CD14-positive monocyte (primary cell): Measurements from ENCODE around the gene SLC1A6. TPM values are rescaled to one million over a fixed set of nuclear protein-coding genes. Genes with fewer than 3 reads are reported as not detected.

ENCODE experiments used
- DNase-seq, 3 donors: peaks; one replicate each; pipeline ENCODE4 v3.0.0-alpha.2; 2011 to 2022
- H2AFZ ChIP-seq: 2 replicates; pipeline ENCODE4 v1.6.0; 2012; ENCODE audit warnings: mild to moderate bottlenecking, low read depth, low read length, inconsistent platforms; ENCODE audit not compliant: insufficient read depth, poor library complexity, severe bottlenecking
- H3K27ac ChIP-seq, 2 donors: 1 replicate in 1 of 2; 2 replicates in 1 of 2; pipeline ENCODE4 v1.5.1; 2012 to 2013; ENCODE audit warnings: low read length in 2 of 2, control low read depth in 1 of 2, inconsistent platforms in 1 of 2, low read depth in 1 of 2, mild to moderate bottlenecking in 1 of 2
- H3K27me3 ChIP-seq, 2 donors: one replicate each; pipeline versions ENCODE4 v1.6.0 to v1.6.1; 2011 to 2013; ENCODE audit warnings: low read length in 2 of 2; ENCODE audit not compliant: control insufficient read depth in 2 of 2, insufficient read depth in 2 of 2
- H3K36me3 ChIP-seq, 2 donors: replicated peaks in 1 of 2; 1 replicate in 1 of 2; 2 replicates in 1 of 2; pipeline versions ENCODE4 v1.5.1 to v1.6.1; 2012 to 2013; ENCODE audit warnings: low read length in 2 of 2, control low read depth in 1 of 2, inconsistent platforms in 1 of 2, mild to moderate bottlenecking in 1 of 2; ENCODE audit not compliant: insufficient read depth in 2 of 2, control insufficient read depth in 1 of 2
- H3K4me1 ChIP-seq, 2 donors: 1 replicate in 1 of 2; 2 replicates in 1 of 2; pipeline versions ENCODE4 v1.5.1 to v1.6.1; 2012 to 2013; ENCODE audit warnings: low read length in 2 of 2, control low read depth in 1 of 2, inconsistent platforms in 1 of 2, mild to moderate bottlenecking in 1 of 2, moderate library complexity in 1 of 2; ENCODE audit not compliant: insufficient read depth in 2 of 2, control insufficient read depth in 1 of 2
- H3K4me2 ChIP-seq: replicated peaks from 2 replicates; pipeline ENCODE3; 2012; ENCODE audit warnings: low read length, moderate library complexity, mild to moderate bottlenecking; ENCODE audit not compliant: poor library complexity, severe bottlenecking; ENCODE audit errors: extremely low read depth
- H3K4me3 ChIP-seq, 3 experiments: fragments of 200-600 bp in 1 of 3; sonication (generic) in 1 of 3; replicated peaks in 1 of 3; 1 replicate in 2 of 3; 2 replicates in 1 of 3; pipeline ENCODE4 v1.5.1; 2011 to 2013; ENCODE audit warnings: low read length in 3 of 3, mild to moderate bottlenecking in 3 of 3, control low read depth in 2 of 3, low read depth in 2 of 3, inconsistent platforms in 1 of 3, moderate library complexity in 1 of 3
- H3K79me2 ChIP-seq: 2 replicates; pipeline ENCODE4 v1.6.0; 2012; ENCODE audit warnings: mild to moderate bottlenecking, control low read depth, inconsistent platforms, low read length, moderate library complexity; ENCODE audit not compliant: insufficient read depth
- H3K9ac ChIP-seq: 2 replicates; pipeline ENCODE4 v1.6.0; 2017; ENCODE audit warnings: low read length, mild to moderate bottlenecking; ENCODE audit not compliant: insufficient read depth, poor library complexity, severe bottlenecking
- H3K9me3 ChIP-seq, 2 donors: replicated peaks in 1 of 2; 1 replicate in 1 of 2; 2 replicates in 1 of 2; pipeline versions ENCODE4 v1.5.1 to v1.6.1; 2012 to 2013; ENCODE audit warnings: low read length in 2 of 2, control low read depth in 1 of 2; ENCODE audit not compliant: control insufficient read depth in 1 of 2, insufficient read depth in 1 of 2
- H4K20me1 ChIP-seq: 2 replicates; pipeline ENCODE4 v1.6.0; 2012; ENCODE audit warnings: mild to moderate bottlenecking, low read length, control low read depth, moderate library complexity; ENCODE audit not compliant: insufficient read depth
- H3K27ac Mint-ChIP-seq, 7 donors: one replicate each; pipeline ENCODE4 v1.8.0; 2020; ENCODE audit warnings: mild to moderate bottlenecking in 7 of 7, mixed read lengths in 7 of 7, moderate library complexity in 6 of 7, inconsistent platforms in 2 of 7
- H3K27me3 Mint-ChIP-seq, 3 donors: one replicate each; pipeline ENCODE4 v1.8.0; 2021 to 2022; ENCODE audit warnings: low read depth in 3 of 3, mild to moderate bottlenecking in 3 of 3, mixed read lengths in 3 of 3, moderate library complexity in 3 of 3, inconsistent platforms in 1 of 3
- H3K36me3 Mint-ChIP-seq, 2 donors: one replicate each; pipeline ENCODE4 v1.8.0; 2020; ENCODE audit warnings: mixed read lengths in 2 of 2, inconsistent platforms in 1 of 2, mild to moderate bottlenecking in 1 of 2
- H3K4me1 Mint-ChIP-seq: one replicate; pipeline ENCODE4 v1.8.0; 2020; ENCODE audit warnings: mild to moderate bottlenecking, mixed read lengths
- H3K4me3 Mint-ChIP-seq, 2 donors: one replicate each; pipeline ENCODE4 v1.8.0; 2020; ENCODE audit warnings: mild to moderate bottlenecking in 2 of 2, mixed read lengths in 2 of 2, moderate library complexity in 1 of 2
- H3K9me3 Mint-ChIP-seq, 7 donors: one replicate each; pipeline ENCODE4 v1.8.0; 2020 to 2022; ENCODE audit warnings: mixed read lengths in 7 of 7, mild to moderate bottlenecking in 6 of 7, moderate library complexity in 6 of 7, inconsistent platforms in 2 of 7
- WGBS: methylation state at CpG from one replicate; pipeline ENCODE4 v1.1.5; 2013; ENCODE audit warnings: missing lambda C conversion rate; ENCODE audit not compliant: insufficient coverage; 5-methylcytosine and 5-hydroxymethylcytosine counted together
- intact Hi-C, 2 donors: fragments of 100-400 bp; cut with micrococcal nuclease; formaldehyde crosslinking; loops; one replicate each; pipeline versions ENCODE4 v1.15.0 to v1.15.1; 2023
- polyA plus RNA-seq, 3 donors: library from polyadenylated mRNA; depleted of rRNA in 1 of 3; unstranded in 2 of 3; stranded (reverse) in 1 of 3; fragments of 300-500 nt in 2 of 3; fragments of >200 nt in 1 of 3; fragmentation: Illumina TruSeq in 2 of 3; gene quantifications; 1 replicate in 2 of 3; 2 replicates in 1 of 3; pipeline ENCODE4 v1.2.3, GENCODE V29; 2012 to 2021
- TF ChIP-seq, protein P1 (sequence below): fragments of 200-600 bp; IDR thresholded peaks from one replicate; pipeline ENCODE4 v1.8.0; 2022; ENCODE audit warnings: antibody characterized with exemption, mild to moderate bottlenecking

SLC1A6 gene
- polyA plus RNA-seq, 3 donors = not detected

DNA sequence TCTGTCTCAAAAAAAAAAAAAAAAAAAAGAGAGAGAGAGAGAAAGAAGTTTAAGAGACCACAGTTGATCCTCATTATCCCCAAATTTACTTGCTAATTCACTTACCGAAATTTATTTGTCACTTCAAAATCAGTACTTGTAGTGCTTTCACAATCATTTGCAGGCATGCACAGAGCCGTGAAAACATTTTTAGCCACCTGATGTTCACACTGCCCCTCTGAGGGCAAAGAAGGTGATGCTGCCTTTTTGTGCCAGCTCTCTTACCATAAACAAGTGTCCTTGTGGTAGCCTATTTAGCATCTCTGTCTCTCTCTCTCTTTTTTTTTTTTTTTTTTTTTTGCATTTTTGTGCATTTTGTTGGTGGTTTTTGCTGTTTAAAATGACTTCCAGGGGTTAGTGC is 45.6 kb upstream of the SLC1A6 start:
- TF ChIP-seq, protein P1, sequence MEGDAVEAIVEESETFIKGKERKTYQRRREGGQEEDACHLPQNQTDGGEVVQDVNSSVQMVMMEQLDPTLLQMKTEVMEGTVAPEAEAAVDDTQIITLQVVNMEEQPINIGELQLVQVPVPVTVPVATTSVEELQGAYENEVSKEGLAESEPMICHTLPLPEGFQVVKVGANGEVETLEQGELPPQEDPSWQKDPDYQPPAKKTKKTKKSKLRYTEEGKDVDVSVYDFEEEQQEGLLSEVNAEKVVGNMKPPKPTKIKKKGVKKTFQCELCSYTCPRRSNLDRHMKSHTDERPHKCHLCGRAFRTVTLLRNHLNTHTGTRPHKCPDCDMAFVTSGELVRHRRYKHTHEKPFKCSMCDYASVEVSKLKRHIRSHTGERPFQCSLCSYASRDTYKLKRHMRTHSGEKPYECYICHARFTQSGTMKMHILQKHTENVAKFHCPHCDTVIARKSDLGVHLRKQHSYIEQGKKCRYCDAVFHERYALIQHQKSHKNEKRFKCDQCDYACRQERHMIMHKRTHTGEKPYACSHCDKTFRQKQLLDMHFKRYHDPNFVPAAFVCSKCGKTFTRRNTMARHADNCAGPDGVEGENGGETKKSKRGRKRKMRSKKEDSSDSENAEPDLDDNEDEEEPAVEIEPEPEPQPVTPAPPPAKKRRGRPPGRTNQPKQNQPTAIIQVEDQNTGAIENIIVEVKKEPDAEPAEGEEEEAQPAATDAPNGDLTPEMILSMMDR = peak; percentile 16
- Histone ChIP-seq H3K4me3 (no peak overlapping the region), H3K27me3 (no peaks in the 10 kb centered on the region), H2AFZ (no peak overlapping the region), H3K4me1 (no peaks in the 10 kb centered on the region), H4K20me1 (no peaks in the 10 kb centered on the region), H3K9me3 (no peaks in the 10 kb centered on the region), H3K4me2 (no peak overlapping the region), H3K36me3 (no peaks in the 10 kb centered on the region), H3K9ac (no peak overlapping the region), H3K79me2 (no peaks in the 10 kb centered on the region), H3K27ac (no peak overlapping the region)
- Mint-ChIP-seq H3K36me3 (no peaks in the 10 kb centered on the region), H3K27ac (no peak overlapping the region), H3K9me3 (peaks cover 0 to 1% (median 0%) of the 10 kb centered on the region in 7 donors), H3K27me3 (peaks cover 5 to 13% (median 5%) of the 10 kb centered on the region in 3 donors), H3K4me3 (no peak overlapping the region), H3K4me1 (no peaks in the 10 kb centered on the region)
- DNase-seq = peak in 1 of 3 donors; percentile 1
- intact Hi-C loops = no loop called here
- 14% methylated on average over 2 of the region's 2 CpGs for WGBS

DNA sequence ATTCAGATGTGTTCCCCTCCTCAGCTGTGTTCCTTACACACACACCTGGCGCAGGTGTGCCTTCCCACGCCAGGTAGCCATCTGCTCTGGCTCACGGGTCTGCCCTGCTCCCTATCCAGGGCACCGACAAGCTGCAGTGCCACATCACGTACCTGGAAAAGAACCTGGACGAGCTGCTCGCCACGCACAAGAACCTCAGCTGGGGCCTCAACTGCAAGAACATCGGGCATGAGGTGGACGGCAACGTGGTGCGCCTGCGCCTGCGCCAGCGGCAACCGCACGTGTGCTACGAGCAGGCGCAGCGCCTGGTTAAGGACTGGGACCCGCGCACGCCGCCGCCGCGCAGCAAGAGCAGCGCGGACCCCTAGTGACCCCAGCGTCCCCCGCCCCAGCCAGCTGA is 43.1 kb upstream of the SLC1A6 start:
- Histone ChIP-seq H3K36me3 (no peaks in the 10 kb centered on the region), H3K27ac (no peak overlapping the region), H3K9me3 (no peaks in the 10 kb centered on the region), H3K27me3 (no peaks in the 10 kb centered on the region), H3K4me1 (no peaks in the 10 kb centered on the region), H3K4me3 (no peak overlapping the region), H3K79me2 (no peaks in the 10 kb centered on the region), H4K20me1 (no peaks in the 10 kb centered on the region), H3K9ac (no peak overlapping the region), H2AFZ (no peak overlapping the region), H3K4me2 (no peak overlapping the region)
- H3K36me3 Mint-ChIP-seq = no peaks in the 10 kb centered on the region
- no peak for DNase-seq
- H3K27me3 Mint-ChIP-seq = peaks cover 5 to 19% (median 11%) of the 10 kb centered on the region in 3 donors
- TF ChIP-seq, protein P1 = no peak
- no peaks in the 10 kb centered on the region for H3K4me1 Mint-ChIP-seq
- intact Hi-C loops = no loop called here
- 41% methylated on average over 27 of the region's 31 CpGs for WGBS
- no peak overlapping the region for H3K4me3 Mint-ChIP-seq
- H3K9me3 Mint-ChIP-seq = peaks cover 0 to 1% (median 0%) of the 10 kb centered on the region in 7 donors
- no peak overlapping the region for H3K27ac Mint-ChIP-seq
